GM12878 (cell line): ENCODE data around the gene SGTA. TPM values are rescaled to one million over a fixed set of nuclear protein-coding genes. Genes with fewer than 3 reads are reported as not detected.

Experiments
- ATAC-seq: fragments of 200-7000 bp; cut with Tn5 transposase; 3 replicates; pipeline ENCODE4 v1.9.1; 2020; ENCODE audit warnings: mild to moderate bottlenecking, moderate library complexity
- BruUV-seq: library from RNA; stranded (reverse); fragments of 400-500 nt; replicated peaks from 2 replicates; lab custom pipeline; 2021; lab: Mats Ljungman, UMichigan
- CTCF ChIA-PET: fragments of 300-600 bp; sonication (Branson Sonifier 250); formaldehyde crosslinking; extraction: SDS; loops from one replicate; lab custom pipeline; 2021; ENCODE audit warnings: inconsistent platforms; lab: Yijun Ruan, JAX
- POLR2A ChIA-PET: fragments of 350-600 bp; formaldehyde crosslinking; extraction: SDS; loops from one replicate; lab custom pipeline; 2021; ENCODE audit warnings: inconsistent platforms; lab: Charles Lee
- RAD21 ChIA-PET: fragments of 300-600 bp; sonication (Branson Sonifier 250); formaldehyde crosslinking; loops from one replicate; lab custom pipeline; 2023; ENCODE audit warnings: antibody characterized with exemption; ENCODE audit not compliant: unreplicated experiment; lab: Charles Lee
- SMC1A ChIA-PET: fragments of 300-600 bp; sonication (Branson Sonifier 250); formaldehyde crosslinking; loops from one replicate; lab custom pipeline; 2023; ENCODE audit not compliant: unreplicated experiment, uncharacterized antibody; lab: Charles Lee
- DNase-seq: peaks from one replicate; pipeline ENCODE4 v3.0.0-alpha.2; 2011; ENCODE audit warnings: low read depth, low spot score
- FAIRE-seq: peaks from 3 replicates; lab custom pipeline; 2011; peaks lifted over from hg19 to GRCh38; lab: Jason Lieb, UNC
- H2AFZ ChIP-seq: 2 replicates; pipeline ENCODE4 v1.6.0; 2011; ENCODE audit warnings: low read depth, low read length, control low read depth; ENCODE audit not compliant: control insufficient read depth
- H3K27ac ChIP-seq: 2 replicates; pipeline ENCODE4 v1.5.1; 2011; ENCODE audit warnings: control low read depth; ENCODE audit not compliant: control insufficient read depth, insufficient read depth
- H3K27me3 ChIP-seq, 2 experiments: replicated peaks in 1 of 2; 2 replicates each; pipeline versions ENCODE4 v1.6.0 to v1.6.1; 2011; ENCODE audit warnings: low read length in 1 of 2; ENCODE audit not compliant: control insufficient read depth in 2 of 2, insufficient read depth in 2 of 2
- H3K36me3 ChIP-seq, 2 experiments: 2 replicates each; pipeline ENCODE4 v1.5.1; 2011; ENCODE audit warnings: low read length in 1 of 2; ENCODE audit not compliant: control insufficient read depth in 2 of 2, insufficient read depth in 2 of 2
- H3K4me1 ChIP-seq: 2 replicates; pipeline ENCODE4 v1.6.1; 2011; ENCODE audit warnings: mild to moderate bottlenecking, low read length, moderate library complexity, mixed read lengths; ENCODE audit not compliant: control insufficient read depth, insufficient read depth
- H3K4me2 ChIP-seq: 2 replicates; pipeline ENCODE4 v1.6.0; 2011; ENCODE audit warnings: control low read depth; ENCODE audit not compliant: control insufficient read depth, insufficient read depth
- H3K4me3 ChIP-seq: fragments of 200-600 bp; sonication (generic); 2 replicates; pipeline ENCODE4 v1.5.1; 2016
- H3K79me2 ChIP-seq: 2 replicates; pipeline ENCODE4 v1.6.0; 2011; ENCODE audit warnings: low read length; ENCODE audit not compliant: control insufficient read depth, insufficient read depth
- H3K9ac ChIP-seq: 2 replicates; pipeline ENCODE4 v1.8.0; 2011; ENCODE audit warnings: low read length, control low read depth, mixed read lengths; ENCODE audit not compliant: control insufficient read depth, insufficient read depth
- H3K9me3 ChIP-seq: replicated peaks from 3 replicates; pipeline ENCODE4 v1.5.1; 2011; ENCODE audit warnings: mild to moderate bottlenecking, low read length; ENCODE audit not compliant: control insufficient read depth, insufficient read depth
- H4K20me1 ChIP-seq: 2 replicates; pipeline ENCODE4 v1.6.0; 2011; ENCODE audit not compliant: control insufficient read depth, insufficient read depth
- ATF2 ChIP-seq: IDR thresholded peaks from 2 replicates; pipeline ENCODE4 v1.6.1; 2012; ENCODE audit warnings: low read length, inconsistent platforms
- BCL3 ChIP-seq: IDR thresholded peaks from 2 replicates; pipeline ENCODE4 v1.6.1; 2011; ENCODE audit warnings: borderline replicate concordance, low read depth, mild to moderate bottlenecking, moderate library complexity, low read length; ENCODE audit not compliant: insufficient read depth, poor library complexity, severe bottlenecking
- BCLAF1 ChIP-seq: fragments of 450-650 bp; IDR thresholded peaks from 2 replicates; pipeline ENCODE4 v1.6.1; 2017; ENCODE audit warnings: antibody characterized with exemption, mild to moderate bottlenecking, moderate library complexity
- BRCA1 ChIP-seq: IDR thresholded peaks from 2 replicates; pipeline ENCODE4 v1.6.1; 2011; ENCODE audit warnings: low read depth, low read length, improper control_type of control experiment
- ETV6 ChIP-seq, 2 experiments: fragments of 450-650 bp in 1 of 2; IDR thresholded peaks in 1 of 2; conservative IDR thresholded peaks in 1 of 2; 2 replicates each; pipeline ENCODE4 v1.6.1; 2014; ENCODE audit warnings: antibody characterized with exemption in 1 of 2, borderline replicate concordance in 1 of 2, low read depth in 1 of 2, mild to moderate bottlenecking in 1 of 2, moderate library complexity in 1 of 2
- HDGF ChIP-seq: fragments of 450-650 bp; IDR thresholded peaks from 2 replicates; pipeline ENCODE4 v1.6.1; 2016; ENCODE audit warnings: antibody characterized with exemption
- IRF4 ChIP-seq: IDR thresholded peaks from 2 replicates; pipeline ENCODE4 v1.6.1; 2011; ENCODE audit warnings: low read depth, low read length
- MXI1 ChIP-seq: fragments of 150-350 bp; IDR thresholded peaks from 2 replicates; pipeline ENCODE4 v1.6.1; 2011; ENCODE audit warnings: low read depth, mild to moderate bottlenecking, inconsistent platforms, low read length, improper control_type of control experiment
- MYB ChIP-seq: fragments of 150-350 bp; IDR thresholded peaks from 2 replicates; pipeline ENCODE4 v1.6.1; 2014; ENCODE audit warnings: mild to moderate bottlenecking, low read depth, low read length, borderline replicate concordance
- NBN ChIP-seq: fragments of 450-650 bp; IDR thresholded peaks from 2 replicates; pipeline ENCODE4 v1.6.1; 2016
- RAD21 ChIP-seq: IDR thresholded peaks from 2 replicates; pipeline ENCODE4 v1.6.1; 2011; ENCODE audit warnings: mild to moderate bottlenecking, low read depth, low read length, moderate library complexity; ENCODE audit not compliant: insufficient read depth
- RAD51 ChIP-seq: fragments of 450-650 bp; IDR thresholded peaks from 2 replicates; pipeline ENCODE4 v1.6.1; 2016; ENCODE audit warnings: moderate library complexity, mild to moderate bottlenecking, inconsistent platforms
- RUNX3 ChIP-seq: IDR thresholded peaks from 2 replicates; pipeline ENCODE4 v1.6.1; 2012; ENCODE audit warnings: low read length, inconsistent platforms
- SMAD5 ChIP-seq: IDR thresholded peaks from 2 replicates; pipeline ENCODE4 v1.6.1; 2016; ENCODE audit warnings: antibody characterized with exemption, low read depth
- SRF ChIP-seq, 2 experiments: IDR thresholded peaks; 2 replicates each; pipeline ENCODE4 v1.6.1; 2011; ENCODE audit warnings: low read depth in 2 of 2, low read length in 2 of 2, mild to moderate bottlenecking in 1 of 2, moderate library complexity in 1 of 2
- WRNIP1 ChIP-seq: IDR thresholded peaks from 2 replicates; pipeline ENCODE4 v1.6.1; 2011; ENCODE audit warnings: low read depth, low read length, improper control_type of control experiment, borderline replicate concordance
- ZNF217 ChIP-seq: fragments of 450-650 bp; IDR thresholded peaks from 2 replicates; pipeline ENCODE4 v1.6.1; 2017; ENCODE audit warnings: antibody characterized with exemption, mild to moderate bottlenecking
- ZNF384 ChIP-seq: IDR thresholded peaks from 2 replicates; pipeline ENCODE4 v1.6.1; 2012; ENCODE audit warnings: low read depth, mild to moderate bottlenecking, low read length, improper control_type of control experiment, borderline replicate concordance
- whole genome bisulfite sequencing: methylation state at CpG from one replicate; pipeline ENCODE4 v1.1.6; 2016; ENCODE audit warnings: low lambda C conversion rate; ENCODE audit not compliant: insufficient replicate concordance, insufficient coverage; ENCODE audit errors: missing lambda C conversion rate; 5-methylcytosine and 5-hydroxymethylcytosine counted together
- in situ Hi-C: fragments of 300-500 bp; cut with MboI; formaldehyde crosslinking; loops from 9 replicates; pipeline ENCODE4 v1.14.3; 2018; ENCODE audit warnings: mixed read lengths
- intact Hi-C: fragments of 100-400 bp; cut with micrococcal nuclease; formaldehyde crosslinking; loops from one replicate; pipeline ENCODE4 v1.14.2; 2022; ENCODE audit not compliant: unreplicated experiment
- polyA plus RNA-seq, 11 experiments: library from polyadenylated mRNA; depleted of rRNA in 4 of 11; unstranded in 6 of 11; stranded (reverse) in 5 of 11; fragments of >200 nt; fragmentation: Nextera tagmentation in 4 of 11; fragmentation: Illumina TruSeq in 1 of 11; extraction: Ambion mirVana in 4 of 11; extraction: Trizol in 1 of 11; gene quantifications; 1 replicate in 1 of 11; 2 replicates in 10 of 11; pipeline versions ENCODE4 v1.2.1 to v1.2.3, GENCODE V29; 2011 to 2016; ENCODE audit warnings: inconsistent platforms in 2 of 11, missing spikeins in 2 of 11, low read depth in 1 of 11
- total RNA-seq, 4 experiments: library from RNA; depleted of rRNA in 3 of 4; stranded (reverse); fragments of >200 nt in 3 of 4; fragmentation: Illumina TruSeq in 1 of 4; extraction: Trizol in 1 of 4; gene quantifications; 2 replicates each; pipeline versions ENCODE4 v1.2.1 to v1.2.3, GENCODE V29; 2013 to 2021
- TF ChIP-seq, protein P1 (sequence below): fragments of 450-650 bp; IDR thresholded peaks from 2 replicates; pipeline ENCODE4 v1.6.1; 2017; ENCODE audit warnings: mild to moderate bottlenecking, low read depth, inconsistent platforms; ENCODE audit not compliant: poor library complexity, severe bottlenecking

Gene SGTA
- total and polyA plus RNA-seq, 10 of the 15 experiments (the other 5 are each of a cell fraction or from before 2014, with no cell fraction given) = 2.0 to 102 (median 48.2) TPM

- 95% methylated on average over 11 of the region's 11 CpGs for WGBS
- Histone ChIP-seq H3K4me3 (no peak overlapping the region), H2AFZ (no peak overlapping the region), H3K4me2 (no peak overlapping the region), H3K27ac (no peak overlapping the region), H4K20me1 (no peaks in the 10 kb centered on the region), H3K9ac (no peak overlapping the region), H3K79me2 (no peaks in the 10 kb centered on the region), H3K4me1 (no peaks in the 10 kb centered on the region), H3K27me3 (no peaks in the 10 kb centered on the region), H3K9me3 (no peaks in the 10 kb centered on the region), H3K36me3 (peaks cover 8 to 17% of the 10 kb centered on the region in 2 experiments)
- ChIA-PET POLR2A (no interaction called here), CTCF (no interaction called here), SMC1A (no interaction called here), RAD21 (no interaction called here)
- BruUV-seq = no TSS peak
- ATAC-seq (no peak), FAIRE-seq (no peak), DNase-seq (no peak)
- intact Hi-C loops (no loop called here), in situ Hi-C loops (no loop called here)
- TF ChIP-seq RAD51 (no peak), IRF4 (no peak), BCLAF1 (no peak), BCL3 (no peak), ZNF217 (no peak), RAD21 (no peak), WRNIP1 (no peak), HDGF (no peak), BRCA1 (no peak), MYB (no peak), SMAD5 (no peak), NBN (no peak), ZNF384 (no peak), ETV6 (conservative IDR thresholded peaks at IDR 0.05 in 1 of 2, IDR thresholded peaks at IDR 0.05 in 1 of 2; ENCODE audit: borderline replicate concordance in 1 of 2, low read depth in 1 of 2) (no peak), MXI1 (no peak), ATF2 (no peak), SRF (IDR thresholded peaks at IDR 0.05; ENCODE audit: low read depth in 2 of 2, low read length in 2 of 2) (no peak), RUNX3 (no peak)
- TF ChIP-seq, protein P1, sequence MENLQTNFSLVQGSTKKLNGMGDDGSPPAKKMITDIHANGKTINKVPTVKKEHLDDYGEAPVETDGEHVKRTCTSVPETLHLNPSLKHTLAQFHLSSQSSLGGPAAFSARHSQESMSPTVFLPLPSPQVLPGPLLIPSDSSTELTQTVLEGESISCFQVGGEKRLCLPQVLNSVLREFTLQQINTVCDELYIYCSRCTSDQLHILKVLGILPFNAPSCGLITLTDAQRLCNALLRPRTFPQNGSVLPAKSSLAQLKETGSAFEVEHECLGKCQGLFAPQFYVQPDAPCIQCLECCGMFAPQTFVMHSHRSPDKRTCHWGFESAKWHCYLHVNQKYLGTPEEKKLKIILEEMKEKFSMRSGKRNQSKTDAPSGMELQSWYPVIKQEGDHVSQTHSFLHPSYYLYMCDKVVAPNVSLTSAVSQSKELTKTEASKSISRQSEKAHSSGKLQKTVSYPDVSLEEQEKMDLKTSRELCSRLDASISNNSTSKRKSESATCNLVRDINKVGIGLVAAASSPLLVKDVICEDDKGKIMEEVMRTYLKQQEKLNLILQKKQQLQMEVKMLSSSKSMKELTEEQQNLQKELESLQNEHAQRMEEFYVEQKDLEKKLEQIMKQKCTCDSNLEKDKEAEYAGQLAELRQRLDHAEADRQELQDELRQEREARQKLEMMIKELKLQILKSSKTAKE = no peak
Measured at GRCh38 chr19:2814426-2814825, 31.4 kb upstream of the SGTA start.
